H54 (cell line): Measurements from ENCODE around the gene CFAP45.

Experiments
- DNase-seq: peaks from one replicate; pipeline ENCODE4 v3.0.0; 2011; ENCODE audit warnings: low spot score, mixed read lengths; ENCODE audit not compliant: insufficient read length
- FAIRE-seq: peaks from 3 replicates; lab custom pipeline; 2011; peaks lifted over from hg19 to GRCh38; lab: Jason Lieb, UNC
- POLR2A ChIP-seq: IDR thresholded peaks from 2 replicates; pipeline ENCODE4 v1.6.1; 2011; ENCODE audit warnings: low read depth, mild to moderate bottlenecking, low read length

CFAP45 gene

GRCh38 chr1:159900086-159900680, at the start of gene CFAP45:
Gene CFAP45 (minus strand): TSS chr1:159900165. CDS start chr1:159900098, 67 bp downstream.
- DNase-seq (no peak), FAIRE-seq (no peak)
- TF ChIP-seq POLR2A = no peak

- DNase-seq = no peak
- TF ChIP-seq POLR2A = no peak
- no peak for FAIRE-seq
Measured at GRCh38 chr1:159949123-159949522, 49.2 kb upstream of the CFAP45 start.

DNA sequence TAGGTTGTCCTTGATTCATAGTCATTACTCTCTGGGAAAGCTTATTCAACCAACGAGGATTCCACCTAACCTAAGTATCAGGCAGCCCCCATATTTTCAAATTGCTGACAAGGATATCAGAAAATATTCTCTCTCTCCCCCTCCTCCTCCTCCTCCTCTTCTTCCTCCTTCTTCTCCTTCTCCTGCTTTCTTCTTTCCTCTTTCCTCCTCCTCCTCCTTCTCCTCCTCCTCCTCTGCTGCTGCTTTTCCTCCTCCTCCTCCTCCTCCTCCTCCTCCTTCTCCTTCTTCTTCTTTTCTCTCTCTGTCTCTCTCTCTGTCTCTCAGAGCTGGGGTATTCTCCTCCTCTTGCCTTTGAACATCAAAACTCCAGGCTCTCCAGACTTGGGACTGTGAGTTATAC, 48.0 kb upstream of the CFAP45 start:
- FAIRE-seq (no peak), DNase-seq (no peak)
- TF ChIP-seq POLR2A = no peak

DNA sequence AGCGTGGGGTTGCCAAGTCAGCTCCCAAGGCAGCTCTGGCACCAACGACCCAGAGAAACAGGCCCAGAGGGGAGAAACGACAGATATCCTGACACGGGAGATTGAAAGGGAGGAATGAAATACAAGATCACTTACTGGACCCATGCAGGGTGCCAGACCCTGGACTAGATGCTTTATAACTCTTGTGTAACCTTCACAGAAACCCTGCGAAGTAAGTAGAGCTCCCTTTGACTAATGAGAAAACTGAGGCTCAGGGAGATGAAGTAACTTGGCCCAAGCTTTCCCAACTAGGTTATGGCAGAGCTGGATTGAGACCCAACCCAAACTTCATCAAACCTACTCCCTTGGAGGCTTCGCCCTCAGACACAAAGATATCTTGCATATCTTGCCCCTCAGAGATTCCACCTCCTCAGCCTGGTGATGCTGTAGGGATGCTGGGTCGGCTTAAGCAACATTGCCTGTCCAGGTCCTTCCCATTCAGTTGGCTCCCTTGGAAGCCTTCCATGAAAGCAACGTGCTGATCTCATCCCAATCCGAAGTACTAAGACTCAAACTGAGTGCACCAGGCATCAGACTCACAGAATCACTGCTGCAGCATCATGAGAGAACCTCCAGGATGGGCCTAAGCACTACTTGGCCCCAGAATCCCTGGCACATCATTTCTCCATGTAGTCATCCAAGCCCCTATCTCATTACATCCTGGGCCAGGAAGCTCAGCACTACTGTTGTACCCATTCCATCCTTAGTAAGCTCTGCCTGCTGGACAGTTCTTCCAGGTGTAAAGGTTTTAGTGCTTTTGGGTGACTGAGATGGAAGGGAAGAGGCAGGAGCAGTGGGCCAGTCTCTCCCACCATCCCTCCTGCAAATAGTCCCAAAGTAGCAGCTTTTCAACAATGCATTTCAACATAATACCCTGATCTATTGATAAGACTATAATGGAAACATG, 46.5 kb upstream of the CFAP45 start:
- no peak for FAIRE-seq

GRCh38 chr1:159945483-159946241, 45.7 kb upstream of the CFAP45 start, which contains the start of gene IGSF9:
Gene IGSF9 (minus strand): TSS chr1:159945613. CDS start chr1:159943454, 2,159 bp downstream.
- DNase-seq (no peak), FAIRE-seq (no peak)

More for the DNA sequence above, 46.5 kb upstream of the CFAP45 start:
- no peak for DNase-seq
- TF ChIP-seq POLR2A = no peak

GRCh38 chr1:159944623-159945455, 44.9 kb upstream of the CFAP45 start:
- no peak for DNase-seq
- no peak for TF ChIP-seq POLR2A
- FAIRE-seq = no peak

More at GRCh38 chr1:159945483-159946241, 45.7 kb upstream of the CFAP45 start, which contains the start of gene IGSF9:
- no peak for TF ChIP-seq POLR2A

DNA sequence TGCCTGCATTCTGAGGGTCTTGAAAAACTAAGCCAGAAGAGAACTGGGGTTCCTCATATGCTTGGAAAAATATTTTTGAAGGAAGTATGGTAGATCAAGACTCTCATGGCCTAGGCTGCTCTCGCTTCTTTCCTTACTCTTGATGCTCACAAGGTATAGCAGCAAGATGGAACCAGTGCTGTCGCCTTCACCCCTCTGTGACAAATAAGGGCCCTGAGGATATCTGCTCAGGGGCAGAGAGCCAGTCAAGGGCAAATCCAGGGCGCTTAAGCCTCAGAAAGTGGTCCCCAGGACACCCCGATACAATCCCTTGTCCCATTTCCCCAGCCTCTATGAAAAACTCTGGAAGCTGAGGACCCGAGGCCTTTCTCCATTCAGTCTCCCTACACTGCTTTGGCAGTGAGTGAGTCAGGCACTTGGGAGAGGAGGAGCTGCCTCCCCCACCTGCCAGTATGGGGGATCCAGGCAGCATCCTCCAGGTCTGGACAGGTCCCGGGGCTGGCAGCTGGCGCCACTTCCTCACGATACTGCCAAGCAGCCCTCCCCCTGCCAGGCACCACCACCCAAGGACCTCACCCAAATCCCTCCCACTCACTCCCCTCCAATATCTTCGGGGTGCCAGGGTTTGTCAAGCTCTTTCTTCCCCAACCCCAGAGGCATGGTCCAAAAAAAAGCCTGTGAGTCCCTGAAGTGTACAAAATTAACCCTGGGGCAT, 44.1 kb upstream of the CFAP45 start:
- no peak for TF ChIP-seq POLR2A
- FAIRE-seq (no peak), DNase-seq (no peak)

- DNase-seq = no peak
- TF ChIP-seq POLR2A = no peak
- no peak for FAIRE-seq
Measured at GRCh38 chr1:159943278-159943640, 43.3 kb upstream of the CFAP45 start.

DNA sequence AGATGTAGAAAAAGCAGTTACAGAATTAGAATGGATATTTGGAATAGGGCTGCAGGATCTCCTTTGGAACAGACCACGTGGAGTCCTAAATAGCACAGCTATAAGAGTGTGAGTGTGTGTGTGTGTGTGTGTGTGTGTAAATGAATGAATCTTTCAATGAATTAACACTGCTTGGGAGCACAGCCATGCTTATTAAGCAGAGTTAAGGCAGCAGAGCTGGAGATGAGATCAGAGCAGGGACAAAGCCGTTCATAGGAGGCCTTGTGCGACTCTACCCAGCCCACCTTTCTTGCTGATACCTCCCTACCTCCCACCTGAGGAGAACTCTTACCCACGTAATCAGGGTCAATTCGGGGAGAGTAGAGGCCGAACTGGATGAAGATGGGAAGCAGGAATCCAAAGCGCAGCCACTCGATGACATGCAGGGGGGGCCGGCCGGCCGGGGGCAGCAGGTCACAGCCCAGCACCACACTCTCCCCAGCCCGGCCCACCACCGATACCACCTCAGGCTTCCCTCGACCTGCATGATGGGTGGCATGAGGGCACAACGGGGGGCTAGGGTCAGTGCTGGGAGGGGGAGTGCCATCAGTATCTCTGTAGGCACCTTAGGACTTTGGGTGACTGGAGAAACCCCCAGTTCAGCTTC, 42.8 kb upstream of the CFAP45 start:
- DNase-seq (no peak), FAIRE-seq (no peak)
- no peak for TF ChIP-seq POLR2A

DNA sequence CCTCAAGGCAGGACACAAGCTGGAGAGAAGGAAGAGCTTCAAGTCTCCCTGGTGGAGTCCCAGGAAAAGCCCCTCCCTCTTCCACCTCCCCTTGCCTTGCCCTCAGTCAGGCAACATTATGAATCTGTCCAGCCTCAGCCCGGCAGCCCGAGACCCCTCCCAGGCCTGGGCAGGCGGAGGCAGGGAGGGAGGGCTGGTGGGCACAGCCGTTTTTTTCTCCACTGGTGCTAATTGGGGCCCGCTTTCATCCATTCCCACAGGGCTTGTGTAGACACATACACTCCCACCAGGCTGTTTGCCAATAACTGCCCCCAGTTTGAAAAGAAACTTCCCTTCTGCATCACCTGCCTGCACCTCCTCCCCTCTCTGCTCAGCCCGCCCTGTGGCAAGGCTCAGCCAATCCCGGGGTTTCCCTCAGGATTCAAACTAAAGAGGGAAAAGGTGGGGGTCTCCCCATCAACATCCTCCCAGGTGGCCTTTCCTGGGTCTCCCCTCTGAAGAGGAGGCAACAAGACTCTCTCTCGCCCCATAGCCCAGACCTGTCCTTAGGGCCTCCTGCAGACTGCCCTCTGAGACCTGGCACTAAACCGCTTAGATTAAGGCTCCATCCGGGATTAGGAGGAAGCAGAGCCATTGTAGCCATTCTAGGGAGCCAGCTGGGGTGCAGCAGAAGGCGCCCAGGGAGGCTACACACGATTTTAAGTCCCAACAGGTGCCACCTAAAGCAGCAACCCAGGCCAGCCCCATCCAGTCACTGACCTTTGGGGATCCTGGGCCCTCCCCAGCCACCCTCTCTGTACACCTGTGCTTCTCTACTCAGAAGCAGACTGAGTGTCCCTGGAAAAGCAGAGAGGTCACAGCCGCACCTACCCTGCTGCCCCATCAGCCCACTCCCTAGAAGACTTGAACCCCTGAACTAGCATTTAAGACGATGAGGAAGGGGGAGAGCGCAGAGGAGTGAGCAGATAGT, 41.9 kb upstream of the CFAP45 start:
- TF ChIP-seq POLR2A = no peak
- DNase-seq (no peak), FAIRE-seq (no peak)

- FAIRE-seq = no peak
- no peak for TF ChIP-seq POLR2A
- DNase-seq = no peak
Measured at GRCh38 chr1:159941141-159941540, 41.2 kb upstream of the CFAP45 start.
